Inflammatory macrophage (primary cell): ENCODE data around the gene SMPD3.

ENCODE experiments used
- DNase-seq, 2 donors: peaks; one replicate each; pipeline ENCODE4 v3.0.0-alpha.2; 2020 to 2022

Gene SMPD3

DNA sequence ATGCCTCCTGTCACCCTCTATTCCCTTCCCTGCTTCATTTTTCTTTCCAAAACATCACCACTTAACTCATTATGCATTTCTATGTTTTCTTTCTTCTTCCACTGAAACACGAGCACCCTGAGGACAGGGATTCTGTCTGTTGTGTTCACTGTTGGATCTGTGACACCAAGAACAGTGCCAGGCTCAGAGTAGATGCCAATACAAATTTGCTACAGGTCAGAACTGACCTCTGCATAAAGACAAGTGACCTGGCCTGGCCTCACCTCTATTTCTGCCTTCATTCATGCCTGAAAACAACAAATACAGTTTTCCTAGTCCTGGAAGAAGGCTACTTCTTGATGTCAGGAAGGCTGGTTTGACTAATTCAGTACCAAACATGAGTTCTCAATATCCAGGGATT, 45.1 kb downstream of the SMPD3 start:
- no peak for DNase-seq

- no peak for DNase-seq
These were observed 45.6 kb downstream of the SMPD3 start for GRCh38 chr16:68402748-68403040.

- peak; percentile 60 to 85 for DNase-seq
These were observed 46.2 kb downstream of the SMPD3 start for GRCh38 chr16:68401871-68402747.

DNA sequence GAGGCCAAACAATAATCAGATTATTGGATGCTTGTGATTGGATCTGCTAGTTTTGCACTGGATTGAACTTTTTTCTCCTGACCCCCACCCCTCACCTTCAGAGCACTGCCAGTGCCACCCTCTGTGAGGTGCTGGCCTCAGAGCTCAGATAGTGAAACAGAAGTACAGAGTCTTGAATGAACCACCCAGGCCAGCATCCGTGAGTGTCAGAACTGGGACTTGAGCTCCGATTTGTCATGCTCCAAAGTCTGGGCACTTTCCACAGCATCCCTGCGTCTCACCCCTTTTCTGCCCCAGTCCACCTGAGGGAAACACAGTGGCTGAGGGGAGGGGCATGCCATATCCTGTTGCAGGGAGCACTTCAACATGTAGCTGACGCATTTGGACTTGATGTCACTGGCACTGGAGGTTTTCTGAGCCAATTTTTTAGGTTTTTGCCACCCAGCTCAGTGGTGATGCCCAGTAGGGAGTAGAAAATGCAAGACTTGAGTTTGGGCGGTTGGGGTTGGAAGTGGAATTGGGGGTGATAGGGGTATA, 47.3 kb downstream of the SMPD3 start:
- no peak for DNase-seq

- no peak for DNase-seq
These were observed 48.0 kb downstream of the SMPD3 start for GRCh38 chr16:68400083-68400923.

- no peak for DNase-seq
These were observed 48.9 kb downstream of the SMPD3 start for GRCh38 chr16:68399456-68399855.

DNA sequence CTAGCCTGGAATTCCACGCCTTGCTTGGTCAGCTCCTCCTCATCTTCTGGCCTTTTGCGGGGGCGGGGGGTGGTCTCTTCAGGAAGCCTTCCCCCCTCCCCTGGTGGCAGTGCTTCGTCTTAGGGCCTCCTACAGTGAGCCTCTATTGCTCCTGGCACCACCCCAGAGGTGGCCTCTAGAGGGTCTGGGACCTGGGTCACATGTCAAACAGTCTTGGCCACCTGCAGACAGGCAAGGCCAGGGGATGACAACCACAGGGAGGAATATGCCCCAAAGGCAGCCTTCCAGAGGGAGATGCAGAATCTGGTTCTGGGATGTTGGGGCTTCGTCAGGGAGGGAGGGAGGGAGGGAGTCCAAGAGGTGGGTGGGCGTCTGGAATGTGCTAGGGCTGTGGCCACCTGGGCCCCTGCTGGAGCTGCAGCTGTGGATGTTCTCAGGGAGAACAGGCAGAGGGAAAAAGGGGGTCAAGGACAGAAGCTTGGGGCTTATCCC, 50.6 kb downstream of the SMPD3 start:
- DNase-seq: no peak

GRCh38 chr16:68396481-68396880, 51.8 kb downstream of the SMPD3 start:
- DNase-seq: peak; percentile 4 to 40

DNA sequence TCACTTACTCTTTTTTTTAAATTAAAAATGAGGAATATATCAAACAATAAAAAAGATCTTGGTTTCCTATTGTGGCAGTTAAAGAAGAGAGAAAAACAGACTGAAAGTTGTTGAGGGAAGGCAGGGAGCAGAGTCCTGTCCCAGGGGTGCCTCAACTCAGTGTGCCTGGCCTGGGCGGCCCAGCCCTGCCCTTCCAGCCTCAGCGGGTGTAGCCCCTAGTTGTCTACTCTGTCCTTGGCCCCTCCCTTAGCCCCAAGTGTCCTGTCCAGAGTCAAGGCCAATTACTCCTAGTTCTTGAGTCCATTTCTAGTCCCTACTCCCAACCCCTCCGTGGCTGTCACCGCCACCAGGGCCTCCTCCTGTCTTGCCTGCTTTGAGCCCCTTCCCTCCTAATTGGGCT, 52.5 kb downstream of the SMPD3 start:
- DNase-seq: no peak

- no peak for DNase-seq
These were observed 53.0 kb downstream of the SMPD3 start for GRCh38 chr16:68395167-68395786.

DNA sequence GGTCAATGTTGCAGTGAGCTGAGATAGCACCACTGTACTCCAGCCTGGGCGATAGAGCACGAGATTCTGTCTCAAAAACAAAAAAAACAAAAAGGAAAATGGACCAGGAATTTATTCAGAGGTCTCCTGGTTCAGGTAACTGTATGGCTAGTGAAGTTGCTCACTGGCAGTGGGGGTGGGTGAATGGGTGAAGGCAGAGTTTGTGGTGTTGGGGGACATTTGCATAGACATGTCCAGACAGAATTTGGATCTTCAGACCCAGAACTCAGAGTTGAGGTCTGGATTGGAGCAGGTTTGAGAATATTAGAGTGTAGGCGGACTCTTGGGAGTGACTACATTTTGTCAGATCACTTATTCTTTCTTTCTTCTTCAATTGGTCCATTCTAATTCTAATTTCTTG, 55.0 kb downstream of the SMPD3 start:
- no peak for DNase-seq

- DNase-seq: no peak
These were observed 58.4 kb downstream of the SMPD3 start for GRCh38 chr16:68389750-68390371.

GRCh38 chr16:68389006-68389405, 59.3 kb downstream of the SMPD3 start:
- no peak for DNase-seq

DNA sequence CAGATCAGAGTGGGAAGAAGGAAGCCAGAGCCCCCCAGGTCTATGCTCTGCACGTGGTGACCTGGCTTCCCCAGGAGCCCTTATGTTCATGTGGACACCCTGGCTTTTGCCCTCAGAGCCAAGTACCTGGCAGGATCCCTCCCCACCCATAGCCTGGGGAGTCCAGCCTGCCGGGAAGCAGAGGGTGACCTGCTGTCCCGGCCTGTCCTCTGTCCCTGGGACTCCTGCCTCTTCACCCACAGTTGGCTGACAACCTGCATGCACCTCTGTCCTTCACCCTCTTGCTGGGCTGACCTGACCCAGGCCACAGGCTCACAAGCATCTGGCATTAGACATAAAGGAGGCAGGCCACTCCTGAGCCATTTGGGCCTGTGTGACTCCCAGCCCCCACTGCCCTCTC, 60.2 kb downstream of the SMPD3 start:
- DNase-seq: no peak

GRCh38 chr16:68387301-68387700, 61.0 kb downstream of the SMPD3 start:
- no peak for DNase-seq

DNA sequence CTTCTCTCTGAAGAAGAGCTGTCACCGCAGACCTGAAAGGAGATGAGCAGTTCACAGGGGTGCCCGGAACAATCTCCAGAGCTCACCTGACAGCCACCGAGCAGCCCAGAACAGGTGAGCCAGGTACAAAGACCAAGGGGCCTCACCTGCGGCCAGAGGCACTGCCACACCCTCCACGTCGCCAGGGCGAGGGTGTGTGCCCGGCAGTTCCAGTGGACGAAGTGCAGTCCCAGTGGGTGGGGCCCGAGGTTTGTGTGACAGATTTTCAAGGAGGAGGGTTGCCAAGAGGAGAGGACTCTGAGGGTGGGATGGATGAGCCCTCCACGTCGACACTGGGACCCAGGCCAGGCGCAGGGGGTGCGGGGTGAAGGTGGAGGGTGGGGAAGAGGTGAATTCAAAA, 61.7 kb downstream of the SMPD3 start:
- no peak for DNase-seq

DNA sequence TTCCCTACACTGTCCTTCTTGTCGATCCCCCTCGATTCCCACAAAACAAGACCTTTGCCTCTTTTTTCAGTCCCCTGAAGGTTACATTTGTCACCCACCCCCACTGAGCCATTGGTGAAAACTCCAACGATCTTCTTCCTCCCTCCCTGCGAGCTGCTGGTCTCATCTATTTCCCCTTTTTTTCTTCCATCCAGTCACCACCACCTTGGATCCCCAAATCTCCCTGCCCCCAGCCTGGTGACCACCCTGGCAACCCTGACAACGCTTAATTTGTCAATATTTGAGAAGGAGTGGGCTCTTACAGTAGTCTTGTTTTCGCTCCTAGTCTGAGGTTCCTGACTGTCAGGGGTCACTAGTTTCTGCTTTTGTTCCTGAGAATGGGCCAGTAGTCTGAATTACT, 62.9 kb downstream of the SMPD3 start:
- no peak for DNase-seq

- DNase-seq: no peak
These were observed 63.8 kb downstream of the SMPD3 start for GRCh38 chr16:68384288-68385161.

DNA sequence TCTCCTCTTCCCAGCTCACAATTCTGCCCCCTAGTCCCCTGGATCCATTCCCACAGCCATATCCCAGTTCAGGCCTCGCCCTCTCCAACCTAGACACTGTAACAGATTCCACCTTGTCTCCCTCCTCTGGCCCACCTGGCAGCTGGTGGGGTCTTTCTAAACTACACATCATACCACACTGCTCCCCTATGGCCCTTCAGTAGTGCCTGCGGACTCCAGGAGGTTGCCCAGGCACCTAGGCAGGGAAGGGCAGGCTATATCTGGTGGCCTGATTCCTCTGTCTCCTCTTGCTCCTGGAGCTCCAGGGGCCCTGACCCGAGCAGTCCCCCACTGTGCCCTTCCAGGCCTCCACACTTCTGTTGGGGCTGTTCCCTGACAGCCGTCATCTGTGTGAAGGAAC, 64.5 kb downstream of the SMPD3 start:
- DNase-seq: no peak

DNA sequence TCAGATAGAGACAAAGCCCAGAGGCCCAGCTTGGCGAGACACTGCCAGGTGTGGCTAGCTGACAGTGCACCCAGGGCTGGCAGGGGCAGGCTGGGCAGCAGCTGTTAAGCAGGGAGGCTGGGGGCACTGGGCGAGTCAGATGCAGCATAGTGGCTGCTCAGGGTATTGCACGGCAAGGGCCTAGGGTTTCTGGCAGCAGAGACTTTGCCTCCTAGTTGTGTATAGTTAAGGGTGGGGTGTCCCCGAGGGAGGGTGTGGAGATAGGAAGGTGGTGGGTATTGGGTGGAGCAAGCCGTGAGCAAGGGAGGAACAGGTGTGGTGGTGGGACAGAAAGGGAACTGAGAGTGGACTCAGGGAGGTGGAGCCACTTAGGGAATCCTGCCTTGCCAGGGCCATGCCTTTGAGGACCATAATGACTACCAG, 66.0 kb downstream of the SMPD3 start:
- peak in 1 of 2 donors; percentile 6 for DNase-seq

DNA sequence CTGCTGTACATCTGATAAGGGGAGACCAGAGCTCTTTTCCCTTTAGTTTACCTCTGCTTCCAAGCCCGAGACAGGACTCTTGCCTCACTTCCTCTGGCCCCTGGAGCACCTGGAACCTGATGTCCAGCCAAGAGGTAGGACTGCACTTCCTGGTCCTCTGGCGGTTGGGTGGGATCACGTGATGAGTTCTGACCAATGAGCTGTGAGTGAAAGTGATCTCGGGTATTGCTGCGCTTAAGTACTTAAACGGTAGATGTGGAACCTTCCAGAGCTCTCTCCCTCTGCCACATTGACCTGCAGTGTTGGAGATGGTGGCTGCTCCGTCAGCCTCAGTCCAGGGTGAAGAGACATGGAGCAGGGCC, 67.0 kb downstream of the SMPD3 start:
- no peak for DNase-seq
